BE2C (cell line): ENCODE results near the gene AFF1.

Experiments
- DNase-seq: peaks from one replicate; pipeline ENCODE4 v3.0.0-alpha.2; 2020
- H3K27me3 ChIP-seq: fragments of 250-450 bp; sonication (Bioruptor Pico); 2 replicates; pipeline ENCODE4 v1.5.1; 2020; ENCODE audit warnings: mild to moderate bottlenecking
- H3K36me3 ChIP-seq: fragments of 250-450 bp; sonication (Bioruptor Pico); 2 replicates; pipeline ENCODE4 v1.5.1; 2020; ENCODE audit warnings: mild to moderate bottlenecking
- H3K4me1 ChIP-seq: fragments of 250-450 bp; sonication (Bioruptor Pico); 2 replicates; pipeline ENCODE4 v1.5.1; 2020
- H3K4me3 ChIP-seq: 2 replicates; pipeline ENCODE4 v1.5.1; 2011; ENCODE audit warnings: low read depth, low read length
- H3K9me3 ChIP-seq: fragments of 250-450 bp; sonication (Bioruptor Pico); 2 replicates; pipeline ENCODE4 v1.5.1; 2020
- TF ChIP-seq, protein P1 (sequence below): IDR thresholded peaks from 2 replicates; pipeline ENCODE4 v1.5.1; 2012; ENCODE audit warnings: mild to moderate bottlenecking, low read depth, low read length

Gene AFF1

DNA sequence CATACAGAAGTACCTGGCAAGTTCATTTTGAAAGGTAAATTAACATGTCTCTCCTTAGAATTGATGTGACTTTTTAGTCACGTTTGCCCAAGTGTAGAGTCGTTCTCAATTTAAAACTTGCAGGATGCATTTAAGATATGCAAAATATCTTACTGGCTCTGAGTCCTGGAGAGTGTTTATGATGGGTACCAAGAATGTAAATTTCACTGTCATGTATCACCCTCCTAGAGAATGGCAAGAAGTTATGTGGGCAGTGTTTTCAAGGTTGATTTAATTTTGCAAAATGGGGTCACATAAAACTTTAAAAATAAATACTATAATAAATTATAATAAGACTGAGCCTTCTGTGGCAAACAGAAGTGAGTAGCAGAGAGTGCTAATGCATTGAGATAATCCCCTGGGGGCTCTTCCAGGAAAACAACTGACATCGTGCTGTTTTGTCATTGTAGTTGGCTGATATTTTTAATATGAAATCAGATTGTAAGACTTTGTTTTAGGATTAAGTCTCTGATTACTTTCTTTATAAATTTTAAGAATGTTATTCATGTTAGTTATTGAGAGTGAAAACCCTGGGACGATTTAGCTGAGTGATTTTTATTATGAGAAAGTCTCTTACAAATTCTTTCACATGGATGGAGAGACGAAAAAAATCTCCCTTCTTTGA, 103.0 kb downstream of the AFF1 start:
- no peaks in the 10 kb centered on the region for H3K9me3 ChIP-seq
- no peaks in the 10 kb centered on the region for H3K36me3 ChIP-seq
- no peaks in the 10 kb centered on the region for H3K27me3 ChIP-seq
- TF ChIP-seq, protein P1, sequence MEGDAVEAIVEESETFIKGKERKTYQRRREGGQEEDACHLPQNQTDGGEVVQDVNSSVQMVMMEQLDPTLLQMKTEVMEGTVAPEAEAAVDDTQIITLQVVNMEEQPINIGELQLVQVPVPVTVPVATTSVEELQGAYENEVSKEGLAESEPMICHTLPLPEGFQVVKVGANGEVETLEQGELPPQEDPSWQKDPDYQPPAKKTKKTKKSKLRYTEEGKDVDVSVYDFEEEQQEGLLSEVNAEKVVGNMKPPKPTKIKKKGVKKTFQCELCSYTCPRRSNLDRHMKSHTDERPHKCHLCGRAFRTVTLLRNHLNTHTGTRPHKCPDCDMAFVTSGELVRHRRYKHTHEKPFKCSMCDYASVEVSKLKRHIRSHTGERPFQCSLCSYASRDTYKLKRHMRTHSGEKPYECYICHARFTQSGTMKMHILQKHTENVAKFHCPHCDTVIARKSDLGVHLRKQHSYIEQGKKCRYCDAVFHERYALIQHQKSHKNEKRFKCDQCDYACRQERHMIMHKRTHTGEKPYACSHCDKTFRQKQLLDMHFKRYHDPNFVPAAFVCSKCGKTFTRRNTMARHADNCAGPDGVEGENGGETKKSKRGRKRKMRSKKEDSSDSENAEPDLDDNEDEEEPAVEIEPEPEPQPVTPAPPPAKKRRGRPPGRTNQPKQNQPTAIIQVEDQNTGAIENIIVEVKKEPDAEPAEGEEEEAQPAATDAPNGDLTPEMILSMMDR, result no peak
- H3K4me3 ChIP-seq, result no peak overlapping the region
- peaks cover 39% of the 10 kb centered on the region for H3K4me1 ChIP-seq
- DNase-seq, result no peak

DNA sequence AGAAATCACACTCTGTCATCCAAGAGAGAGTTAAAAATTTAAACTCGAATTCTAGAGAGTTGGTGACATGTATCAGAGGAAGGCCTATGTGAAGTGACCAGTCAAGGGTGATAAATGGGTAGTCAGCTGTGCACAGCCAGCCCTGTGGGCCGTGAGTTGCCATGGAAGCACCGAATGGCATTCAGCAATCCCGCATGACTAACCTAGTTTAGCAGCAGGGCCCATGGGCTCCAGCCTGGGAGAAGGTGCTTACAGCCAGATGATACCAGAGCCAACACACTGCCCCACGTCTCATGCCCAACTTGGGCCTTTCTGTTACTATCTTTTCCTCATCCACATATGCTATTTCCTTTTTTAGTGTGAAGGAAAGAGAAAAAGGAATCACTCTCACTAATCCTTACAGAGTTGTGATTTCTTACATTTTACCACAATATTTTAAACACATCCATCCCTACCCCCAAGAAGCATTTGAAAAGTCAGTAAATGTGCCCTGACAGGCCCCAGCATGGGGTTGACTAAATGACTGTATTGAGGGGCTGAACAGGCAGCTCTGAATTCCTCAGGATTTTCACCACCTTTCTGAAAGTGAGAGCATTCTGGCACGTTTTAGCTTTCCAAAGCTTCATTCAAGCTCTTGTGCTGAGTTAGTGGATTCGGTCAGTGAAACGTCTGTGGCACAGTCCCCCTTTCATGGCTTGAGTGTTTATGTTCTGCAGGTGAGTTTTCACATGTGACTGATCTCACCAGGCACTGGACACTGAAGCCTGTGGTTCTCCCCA, 104.2 kb downstream of the AFF1 start:
- peak; percentile 78 for DNase-seq
- H3K27me3 ChIP-seq, result no peaks in the 10 kb centered on the region
- TF ChIP-seq, protein P1, result no peak
- no peaks in the 10 kb centered on the region for H3K36me3 ChIP-seq
- H3K4me3 ChIP-seq, result no peak overlapping the region
- peaks cover 41% of the 10 kb centered on the region for H3K4me1 ChIP-seq
- H3K9me3 ChIP-seq, result no peaks in the 10 kb centered on the region

DNA sequence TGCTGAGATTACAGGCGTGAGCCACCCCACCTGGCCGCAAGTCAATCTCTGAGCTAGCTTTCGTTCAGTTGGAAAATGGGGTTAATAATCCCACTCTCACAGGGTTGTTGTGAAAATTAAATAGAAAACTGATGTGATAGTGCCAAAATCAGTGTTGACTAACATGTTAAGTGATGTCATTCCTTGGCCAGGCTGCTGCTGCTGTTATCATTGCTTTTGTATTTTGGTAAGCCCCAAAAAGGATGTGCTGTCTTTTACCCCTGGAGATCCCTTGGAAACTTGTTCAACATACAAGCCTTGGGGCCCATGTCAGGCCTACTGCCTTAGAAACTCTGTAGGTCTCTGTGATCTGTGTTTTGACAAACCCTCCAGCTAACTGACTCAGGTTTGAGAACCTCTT, 106.3 kb downstream of the AFF1 start:
- Histone ChIP-seq H3K4me3 (no peak overlapping the region), H3K9me3 (no peaks in the 10 kb centered on the region), H3K27me3 (no peaks in the 10 kb centered on the region), H3K36me3 (no peaks in the 10 kb centered on the region), H3K4me1 (peaks cover 55% of the 10 kb centered on the region)
- DNase-seq, result no peak
- TF ChIP-seq, protein P1, result no peak

DNA sequence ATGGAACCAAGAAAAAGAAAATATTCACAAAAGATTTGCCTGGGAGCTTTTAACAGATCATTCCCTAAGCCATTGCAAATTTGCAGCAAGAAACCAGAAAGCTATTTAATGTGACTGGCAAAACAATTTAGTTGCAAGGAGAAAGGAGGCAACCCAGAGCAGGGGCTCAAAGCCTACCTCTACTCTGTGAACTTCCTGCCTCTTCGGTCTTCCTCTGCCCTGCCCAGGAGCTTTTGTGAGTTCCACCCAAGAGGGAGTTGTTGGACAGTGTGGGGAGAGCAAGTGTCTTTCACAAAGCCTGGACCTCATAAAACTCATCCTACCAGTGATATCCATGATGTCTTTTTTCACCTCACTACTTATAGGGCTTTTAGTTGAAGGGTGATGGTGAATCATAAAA, 107.4 kb downstream of the AFF1 start:
- no peaks in the 10 kb centered on the region for H3K9me3 ChIP-seq
- no peaks in the 10 kb centered on the region for H3K27me3 ChIP-seq
- peaks cover 6% of the 10 kb centered on the region for H3K36me3 ChIP-seq
- DNase-seq, result no peak
- TF ChIP-seq, protein P1, result no peak
- H3K4me1 ChIP-seq, result peaks cover 46% of the 10 kb centered on the region
- H3K4me3 ChIP-seq, result no peak overlapping the region

DNA sequence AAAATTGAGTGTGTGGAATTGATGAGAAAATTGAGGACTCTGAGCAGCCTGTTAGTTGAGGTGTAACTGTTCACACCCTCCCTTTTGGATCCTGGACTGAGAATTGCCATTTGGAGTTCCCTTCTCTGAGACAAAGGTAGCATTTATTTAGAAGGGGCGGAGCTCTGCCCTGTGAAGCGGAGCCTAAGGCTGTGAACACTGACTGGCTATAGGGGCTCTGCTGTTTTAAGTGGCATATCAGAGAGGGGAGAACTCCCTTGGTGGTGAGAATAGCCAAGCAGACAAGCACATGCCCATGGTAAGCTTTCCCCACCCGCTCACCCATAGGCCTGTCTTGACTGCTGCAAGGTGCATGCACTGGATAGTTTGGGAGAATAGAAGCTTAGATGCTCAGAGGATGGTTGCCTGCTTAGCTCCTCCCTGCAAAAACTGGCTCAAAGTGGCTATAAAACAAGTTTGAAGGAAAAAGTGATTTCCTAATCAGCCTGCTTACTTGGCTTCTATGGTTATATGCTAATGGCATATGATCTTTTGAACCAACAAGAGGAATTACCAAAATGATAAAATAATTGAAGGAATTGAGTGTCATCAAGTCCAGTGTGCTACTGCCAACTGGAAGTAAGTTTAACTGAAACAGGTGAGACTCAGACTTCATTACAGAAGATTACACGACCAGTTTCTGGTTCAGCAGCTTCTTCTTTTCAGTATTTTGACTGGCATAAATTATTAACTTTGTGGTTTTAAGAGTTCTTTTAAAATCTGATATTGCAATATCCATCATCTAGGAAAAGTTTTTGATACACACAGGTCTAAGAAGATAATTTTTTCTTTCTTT, 108.4 kb downstream of the AFF1 start:
- peaks cover 42% of the 10 kb centered on the region for H3K4me1 ChIP-seq

More for the DNA sequence above, 108.4 kb downstream of the AFF1 start:
- Histone ChIP-seq H3K4me3 (no peak overlapping the region), H3K36me3 (peaks cover 13% of the 10 kb centered on the region), H3K9me3 (no peaks in the 10 kb centered on the region), H3K27me3 (no peaks in the 10 kb centered on the region)
- DNase-seq, result no peak
- TF ChIP-seq, protein P1, result no peak
